Stimulated activated CD8-positive, alpha-beta memory T cell treated with anti-CD3 and anti-CD28 coated beads, Interleukin-7, amount 100 ng/mL, for 1 hour (primary cell): ENCODE data around the gene RAB31.

Experiments
- DNase-seq, 2 donors: peaks; one replicate each; pipeline ENCODE4 v3.0.0-alpha.2; 2020; ENCODE audit warnings: low read depth in 2 of 2

Gene RAB31

GRCh38 chr18:9861933-9862332, 153.8 kb downstream of the RAB31 start:
- DNase-seq = no peak

GRCh38 chr18:9862686-9863085, 154.6 kb downstream of the RAB31 start:
- DNase-seq = no peak

GRCh38 chr18:9863282-9863681, 155.2 kb downstream of the RAB31 start:
- no peak for DNase-seq

GRCh38 chr18:9865764-9866490, 157.8 kb downstream of the RAB31 start:
- DNase-seq = no peak

- DNase-seq = no peak
Measured at GRCh38 chr18:9866627-9867026, 158.5 kb downstream of the RAB31 start.

- no peak for DNase-seq
Measured at GRCh38 chr18:9867071-9867594, 159.0 kb downstream of the RAB31 start.

GRCh38 chr18:9868857-9869714, 161.0 kb downstream of the RAB31 start:
- DNase-seq = no peak

GRCh38 chr18:9869715-9870430, 161.8 kb downstream of the RAB31 start:
- DNase-seq = no peak

- DNase-seq = no peak
Measured at GRCh38 chr18:9870431-9871008, 162.4 kb downstream of the RAB31 start.

- no peak for DNase-seq
Measured at GRCh38 chr18:9871244-9871746, 163.2 kb downstream of the RAB31 start.

GRCh38 chr18:9872823-9873222, 164.7 kb downstream of the RAB31 start:
- no peak for DNase-seq

GRCh38 chr18:9874728-9875127, 166.6 kb downstream of the RAB31 start:
- DNase-seq = no peak

GRCh38 chr18:9876212-9876866, 168.2 kb downstream of the RAB31 start:
- DNase-seq = no peak

GRCh38 chr18:9876867-9877654, 169.0 kb downstream of the RAB31 start:
- DNase-seq = no peak

GRCh38 chr18:9877655-9878014, 169.5 kb downstream of the RAB31 start:
- no peak for DNase-seq

- no peak for DNase-seq
Measured at GRCh38 chr18:9878095-9878494, 170.0 kb downstream of the RAB31 start.

GRCh38 chr18:9878783-9879242, 170.7 kb downstream of the RAB31 start:
- no peak for DNase-seq

GRCh38 chr18:9884090-9884489, 176.0 kb downstream of the RAB31 start:
- no peak for DNase-seq

- DNase-seq = no peak
Measured at GRCh38 chr18:9884532-9885140, 176.5 kb downstream of the RAB31 start.
